ENCODE data around the gene SCO2. TPM values are rescaled to one million over a fixed set of nuclear protein-coding genes. Genes with fewer than 3 reads are reported as not detected.

Gene SCO2
- total RNA-seq, 6 experiments from 2014 or later: 0.80 to 4.2 (median 2.5) TPM; not detected in 2

DNA sequence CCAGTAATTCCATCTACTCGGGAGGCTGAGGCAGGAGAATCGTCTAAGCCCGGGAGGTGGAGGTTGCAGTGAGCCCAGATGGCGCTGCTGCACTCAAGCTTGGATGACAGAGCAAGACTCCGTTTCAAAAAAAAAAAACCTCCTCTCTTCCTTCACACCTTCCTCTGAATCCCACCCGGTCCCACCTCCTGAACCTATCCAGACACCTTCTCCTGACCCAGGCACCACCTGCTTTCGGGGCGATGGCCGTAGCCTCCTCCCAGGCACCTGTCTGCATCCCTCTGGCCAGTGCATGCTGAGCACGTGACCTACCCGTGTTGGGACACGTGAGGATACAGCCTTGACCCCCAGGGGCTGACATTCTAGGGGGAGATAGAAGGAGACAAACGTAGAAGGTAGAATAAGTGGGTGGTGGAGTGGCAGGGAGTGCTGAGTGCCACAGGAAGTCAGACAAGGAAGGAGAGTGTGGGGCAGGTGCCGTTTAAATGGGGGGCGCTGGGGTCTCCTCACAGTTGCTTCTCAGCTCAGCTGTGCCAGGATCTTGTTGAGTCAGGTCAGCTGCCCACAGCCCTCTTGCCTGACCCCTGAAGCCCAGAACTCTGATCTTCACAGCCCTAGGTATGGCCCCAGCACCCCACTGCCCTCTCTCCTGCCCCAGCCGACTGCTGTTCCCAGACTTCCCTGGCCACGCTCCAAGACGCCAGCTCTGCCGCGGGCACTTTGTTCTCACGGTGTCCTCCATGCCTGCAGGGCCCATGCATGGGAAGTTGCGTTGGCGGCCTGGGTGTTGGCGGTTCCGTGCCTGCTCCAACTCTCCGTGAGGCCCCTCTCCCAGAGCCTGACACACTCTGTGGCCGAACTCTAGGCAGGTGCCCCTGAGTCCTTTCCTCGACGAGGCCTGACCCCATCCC, 39.9 kb downstream of the SCO2 start:
- intact Hi-C loops (cut with DNase I): loop anchor here in 1 of 2 donors (10.0 kb wide), 1 partner anchor 241 kb away; the partner anchor contains the start of gene TUBGCP6
- H3K27me3 ChIP-seq: no peaks in the 10 kb centered on the region
- H3K9me3 ChIP-seq: no peaks in the 10 kb centered on the region
- no peak overlapping the region for H3K27ac ChIP-seq
- H3K4me3 ChIP-seq: no peak overlapping the region
- 36% methylated on average over 17 of the region's 29 CpGs for WGBS (ENCODE audit: insufficient coverage, low coverage, low lambda C conversion rate, missing lambda C conversion rate)
- peak; percentile 51 to 68 (median 64) for ATAC-seq
- H3K36me3 ChIP-seq: no peaks in the 10 kb centered on the region
- TF ChIP-seq, protein P1, sequence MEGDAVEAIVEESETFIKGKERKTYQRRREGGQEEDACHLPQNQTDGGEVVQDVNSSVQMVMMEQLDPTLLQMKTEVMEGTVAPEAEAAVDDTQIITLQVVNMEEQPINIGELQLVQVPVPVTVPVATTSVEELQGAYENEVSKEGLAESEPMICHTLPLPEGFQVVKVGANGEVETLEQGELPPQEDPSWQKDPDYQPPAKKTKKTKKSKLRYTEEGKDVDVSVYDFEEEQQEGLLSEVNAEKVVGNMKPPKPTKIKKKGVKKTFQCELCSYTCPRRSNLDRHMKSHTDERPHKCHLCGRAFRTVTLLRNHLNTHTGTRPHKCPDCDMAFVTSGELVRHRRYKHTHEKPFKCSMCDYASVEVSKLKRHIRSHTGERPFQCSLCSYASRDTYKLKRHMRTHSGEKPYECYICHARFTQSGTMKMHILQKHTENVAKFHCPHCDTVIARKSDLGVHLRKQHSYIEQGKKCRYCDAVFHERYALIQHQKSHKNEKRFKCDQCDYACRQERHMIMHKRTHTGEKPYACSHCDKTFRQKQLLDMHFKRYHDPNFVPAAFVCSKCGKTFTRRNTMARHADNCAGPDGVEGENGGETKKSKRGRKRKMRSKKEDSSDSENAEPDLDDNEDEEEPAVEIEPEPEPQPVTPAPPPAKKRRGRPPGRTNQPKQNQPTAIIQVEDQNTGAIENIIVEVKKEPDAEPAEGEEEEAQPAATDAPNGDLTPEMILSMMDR (IDR thresholded peaks at IDR 0.05): no peak
- no peak for TF ChIP-seq POLR2A (IDR thresholded peaks at IDR 0.05)
- DNase-seq: peak; percentile 73 to 80 (median 79)
- H3K4me1 ChIP-seq: peaks cover 0 to 11% (median 1%) of the 10 kb centered on the region in 4 donors

DNA sequence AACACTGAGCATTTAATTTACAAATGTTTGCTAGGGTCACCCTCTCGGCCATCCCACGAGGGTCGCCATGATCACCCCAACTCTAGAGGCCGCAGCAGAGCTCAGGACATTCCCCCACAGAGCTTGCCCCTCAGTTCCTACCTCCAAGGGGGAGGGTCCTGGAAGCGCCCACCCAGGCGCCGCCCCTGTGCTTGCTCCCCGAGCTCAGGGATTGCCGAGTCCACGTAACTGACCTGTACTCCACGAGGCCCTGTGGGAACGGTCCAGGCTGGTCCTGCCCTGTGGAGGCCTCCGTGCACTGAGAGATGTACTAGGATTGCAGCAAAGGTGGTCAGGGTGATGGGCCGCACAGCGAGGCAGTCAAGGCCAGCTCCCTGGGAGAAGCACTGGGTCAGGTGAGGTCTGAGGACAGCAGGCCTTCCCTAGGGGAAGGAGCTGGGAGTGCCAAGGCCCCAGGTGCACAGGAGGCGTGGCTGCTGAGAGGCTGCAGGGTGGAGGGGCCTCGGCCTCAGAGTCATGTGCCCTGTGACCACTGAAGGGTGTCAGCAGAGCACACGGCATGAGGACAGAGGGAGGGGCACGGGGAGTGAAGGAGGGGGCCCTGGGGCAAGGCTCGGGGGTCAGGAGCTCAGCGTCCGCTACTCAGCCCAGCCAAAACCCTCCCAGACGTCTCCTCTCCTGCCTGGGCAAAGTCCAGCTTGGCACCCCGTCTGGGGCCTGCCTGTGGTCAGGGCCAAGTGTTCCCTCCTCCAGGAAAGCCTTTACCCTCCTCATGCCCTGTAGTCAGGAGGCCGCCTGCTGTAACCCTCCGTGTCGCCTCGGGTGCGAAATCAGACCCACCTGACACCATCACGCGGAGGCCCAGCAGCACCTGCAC, 41.2 kb downstream of the SCO2 start:
- ATAC-seq (no peak), DNase-seq (peak in 1 of 3 donors; percentile 17)
- Histone ChIP-seq H3K36me3 (no peaks in the 10 kb centered on the region), H3K27me3 (no peaks in the 10 kb centered on the region), H3K4me1 (peaks cover 0 to 11% (median 1%) of the 10 kb centered on the region in 4 donors), H3K9me3 (no peaks in the 10 kb centered on the region), H3K4me3 (no peak overlapping the region), H3K27ac (no peak overlapping the region)
- intact Hi-C loops (cut with DNase I): loop anchor here in 1 of 2 donors (10.0 kb wide), 1 partner anchor 239 kb away; the partner anchor contains the start of gene TUBGCP6
- WGBS (ENCODE audit: insufficient coverage, low coverage, low lambda C conversion rate, missing lambda C conversion rate): 100% methylated on average over 1 of the region's 31 CpGs
- TF ChIP-seq, protein P1 (IDR thresholded peaks at IDR 0.05): no peak
- TF ChIP-seq POLR2A (IDR thresholded peaks at IDR 0.05): no peak

- intact Hi-C loops (cut with DNase I): loop anchor here in 1 of 2 donors (10.0 kb wide), 1 partner anchor 239 kb away; the partner anchor contains the start of gene TUBGCP6
Measured at GRCh38 chr22:50483556-50483955, 41.8 kb downstream of the SCO2 start.

GRCh38 chr22:50483106-50483505, 42.3 kb downstream of the SCO2 start:
- no peak overlapping the region for H3K27ac ChIP-seq
- WGBS (ENCODE audit: insufficient coverage, low coverage, low lambda C conversion rate, missing lambda C conversion rate): 87% methylated on average over 3 of the region's 10 CpGs
- H3K27me3 ChIP-seq: no peaks in the 10 kb centered on the region
- H3K9me3 ChIP-seq: no peaks in the 10 kb centered on the region
- peaks cover 0 to 11% (median 1%) of the 10 kb centered on the region in 4 donors for H3K4me1 ChIP-seq
- intact Hi-C loops (cut with DNase I): loop anchor here in 1 of 2 donors (10.0 kb wide), 1 partner anchor 238 kb away; the partner anchor contains the start of gene TUBGCP6
- H3K36me3 ChIP-seq: no peaks in the 10 kb centered on the region
- no peak overlapping the region for H3K4me3 ChIP-seq
- ATAC-seq: no peak
- no peak for DNase-seq
- TF ChIP-seq, protein P1 (IDR thresholded peaks at IDR 0.05): no peak
- TF ChIP-seq POLR2A (IDR thresholded peaks at IDR 0.05): no peak

More at GRCh38 chr22:50483556-50483955, 41.8 kb downstream of the SCO2 start:
- H3K27ac ChIP-seq: no peak overlapping the region
- no peaks in the 10 kb centered on the region for H3K36me3 ChIP-seq
- no peak overlapping the region for H3K4me3 ChIP-seq
- peaks cover 0 to 11% (median 1%) of the 10 kb centered on the region in 4 donors for H3K4me1 ChIP-seq
- no CpG with 5 or more reads among the region's 8 CpGs for WGBS (ENCODE audit: insufficient coverage, low coverage, low lambda C conversion rate, missing lambda C conversion rate)
- DNase-seq (no peak), ATAC-seq (no peak)
- no peaks in the 10 kb centered on the region for H3K9me3 ChIP-seq
- no peaks in the 10 kb centered on the region for H3K27me3 ChIP-seq
- TF ChIP-seq POLR2A (IDR thresholded peaks at IDR 0.05): no peak

Data from right lobe of liver (tissue), 6 donors.